ENCODE results near the gene KRTAP12-3.
"Not testable (repeated sequence)": the region's sequence is repeated elsewhere in the genome, so short reads cannot be mapped to it uniquely, and the experiment has no call there.

The KRTAP12-3 gene

DNA sequence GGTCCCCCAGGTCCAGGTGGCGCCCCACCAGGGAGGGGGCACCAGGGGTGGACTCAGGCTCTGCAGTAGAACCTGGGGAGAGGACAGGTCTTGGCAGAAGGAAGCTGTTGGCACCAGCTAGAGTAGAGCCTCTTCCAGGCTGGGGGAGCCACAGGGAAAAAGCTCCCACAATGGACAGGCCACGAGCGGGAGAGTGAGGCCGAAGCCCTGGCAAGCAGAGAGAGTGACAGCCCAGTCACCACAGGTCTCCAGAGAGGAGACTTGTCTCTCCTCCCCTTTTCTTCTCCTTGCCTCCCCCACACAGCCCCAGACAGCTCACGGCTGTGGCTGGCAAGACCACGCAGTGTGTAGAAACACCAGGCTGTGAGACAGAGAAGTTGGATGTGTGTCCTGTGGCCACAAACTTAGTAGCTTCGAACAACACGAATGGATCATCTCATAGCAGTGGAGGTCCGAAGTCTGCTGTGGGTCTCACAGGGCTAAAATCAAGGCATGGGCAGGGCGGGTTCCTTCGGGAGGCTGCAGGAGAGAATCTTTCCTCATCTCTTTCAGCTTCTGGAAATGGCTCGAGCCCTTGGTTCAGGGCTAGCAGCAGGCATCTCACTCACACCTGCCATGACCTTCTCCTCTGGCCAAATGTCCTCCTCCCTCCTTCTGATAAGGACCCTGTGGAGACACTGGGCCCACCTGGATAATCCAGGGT is 6.6 kb upstream of the KRTAP12-3 start:
- no peak for DNase-seq (ENCODE audit: low read depth)

DNA sequence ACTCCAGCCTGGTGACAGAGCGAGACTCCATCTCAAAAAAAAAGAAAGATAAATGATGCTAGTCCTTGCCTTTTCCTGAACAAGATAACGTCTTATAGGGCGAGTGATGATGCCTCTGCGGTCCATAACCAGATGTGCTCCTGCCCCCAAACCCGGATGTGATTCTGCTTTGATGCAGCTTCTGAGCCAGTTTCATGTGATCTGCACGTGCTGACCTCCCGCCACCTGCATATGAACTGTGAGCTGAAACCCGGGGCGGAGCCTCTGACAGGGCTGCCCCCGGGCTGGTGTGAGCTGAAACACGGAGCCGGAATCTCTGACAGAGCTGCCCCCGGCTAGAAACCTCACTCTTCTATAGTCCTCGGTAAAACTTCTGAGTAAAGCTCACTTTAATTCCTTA is 4.6 kb upstream of the KRTAP12-3 start:
- DNase-seq (ENCODE audit: low read depth), result no peak

DNA sequence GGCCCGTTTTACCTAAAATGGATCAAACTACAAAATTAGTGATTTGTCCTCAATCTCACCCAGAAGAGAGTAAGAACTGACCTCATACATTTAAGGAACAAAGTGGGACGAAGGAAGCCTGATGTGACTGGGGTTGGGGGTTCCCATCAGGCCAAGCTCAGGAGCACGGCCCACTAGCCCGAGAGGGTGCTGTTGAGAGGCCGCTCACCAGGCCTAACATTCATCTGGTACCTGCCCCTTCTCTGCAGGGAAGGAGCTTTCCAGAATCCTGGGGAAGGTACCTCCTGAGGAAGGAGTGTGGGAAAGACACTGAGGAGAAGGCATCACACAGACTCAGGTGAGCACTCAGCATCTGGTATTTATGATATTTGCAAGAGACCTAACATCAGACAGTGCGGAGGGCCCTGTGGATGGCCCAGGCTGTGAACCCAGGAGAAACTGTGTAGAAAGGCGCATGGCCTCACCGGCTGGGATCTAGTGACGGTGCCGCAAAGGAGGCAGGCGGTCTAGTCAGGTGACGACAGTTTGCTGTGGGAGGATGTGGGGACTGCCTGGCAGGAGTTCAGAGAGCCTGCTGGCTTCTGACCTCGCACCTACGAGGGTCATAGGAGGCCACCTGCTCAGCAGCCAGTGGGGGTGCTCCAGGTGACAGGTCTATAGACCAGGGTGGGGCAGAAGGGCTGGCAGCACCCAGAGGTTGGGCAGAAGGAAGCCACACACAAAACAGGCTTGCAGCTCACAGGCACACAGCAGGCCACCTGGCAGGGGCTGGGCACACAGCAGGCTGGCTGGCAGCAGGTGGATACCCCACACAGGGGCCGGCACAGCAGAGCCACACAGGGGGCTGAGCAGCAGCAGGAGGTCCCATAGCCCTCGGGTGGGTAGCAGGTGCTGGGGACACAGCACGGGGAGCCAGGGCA is 3.8 kb upstream of the KRTAP12-3 start:
- DNase-seq (ENCODE audit: low read depth), result no peak

DNA sequence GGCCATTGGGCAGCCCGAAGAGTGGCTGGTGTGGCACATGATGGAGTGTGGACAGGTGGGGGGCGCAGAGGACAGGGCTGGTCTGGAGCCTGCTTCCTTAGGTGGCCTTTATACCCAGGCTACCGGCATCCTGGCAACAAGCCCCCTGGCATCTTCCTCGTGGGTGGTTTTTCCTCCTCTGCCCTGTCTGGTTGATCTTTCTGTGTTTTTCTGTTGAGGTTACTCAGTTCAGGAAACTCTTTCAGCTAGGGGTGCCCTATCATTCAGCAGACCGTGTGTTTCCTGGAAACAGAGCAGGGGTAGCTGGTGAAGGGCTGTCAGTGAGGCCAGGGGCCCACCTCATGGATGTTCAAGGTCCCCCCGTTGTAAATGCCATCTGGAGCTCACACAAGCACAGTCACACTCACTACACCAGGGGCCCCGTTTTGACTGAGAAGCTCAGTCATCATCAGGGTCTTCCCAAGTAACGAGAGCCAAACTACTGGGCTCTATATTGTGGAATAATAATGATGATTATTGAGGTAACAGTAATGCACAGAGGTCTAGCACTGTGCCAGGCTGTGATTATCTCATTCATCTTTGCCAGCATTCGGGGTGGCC is 3.1 kb upstream of the KRTAP12-3 start, which contains the start of gene KRTAP12-4:
Gene KRTAP12-4, minus strand, starts transcription at position 84 of the 600 bp plus-strand sequence. Its CDS starts 45 bp downstream, at position 39.
- no peak for DNase-seq (ENCODE audit: low read depth)

DNA sequence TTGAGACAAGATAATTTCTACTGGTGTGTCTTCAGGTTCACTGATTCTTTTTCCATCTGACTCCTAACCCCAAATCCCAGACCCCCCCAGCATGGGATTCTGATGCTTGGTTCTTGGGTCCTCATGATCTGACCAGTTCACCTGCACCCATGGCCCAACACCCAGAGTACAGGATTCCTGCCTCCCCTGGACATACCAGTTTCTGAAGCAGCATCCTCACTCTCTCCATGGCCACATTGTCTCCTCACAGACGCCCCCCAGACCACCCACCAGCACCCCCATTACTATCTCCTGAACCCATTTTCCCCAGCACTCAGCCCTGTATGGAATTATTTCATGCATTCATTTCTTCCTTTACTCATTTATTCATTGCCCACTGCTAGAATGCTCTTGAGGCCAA is 864 bp upstream of the KRTAP12-3 start:
- no peak for DNase-seq (ENCODE audit: low read depth)

DNA sequence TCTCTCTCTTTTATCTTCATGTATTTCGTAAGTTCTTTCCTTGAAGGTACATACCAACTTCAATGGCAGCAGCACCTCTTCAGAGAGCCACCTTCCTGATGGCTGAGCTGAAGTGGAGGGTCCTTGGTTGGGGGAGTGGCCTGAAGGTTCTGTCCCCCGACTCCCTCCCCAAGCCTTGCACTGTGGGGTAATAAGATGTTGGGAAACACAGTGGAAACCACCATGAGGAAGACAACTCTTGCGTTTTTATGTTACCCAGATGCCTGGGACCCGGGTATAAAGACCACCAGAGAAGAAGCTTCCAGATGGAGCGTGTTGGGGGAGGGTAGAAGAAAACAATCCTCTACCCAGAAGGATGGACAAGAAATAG is 794 bp downstream of the KRTAP12-3 start:
- DNase-seq (ENCODE audit: low read depth), result no peak

DNA sequence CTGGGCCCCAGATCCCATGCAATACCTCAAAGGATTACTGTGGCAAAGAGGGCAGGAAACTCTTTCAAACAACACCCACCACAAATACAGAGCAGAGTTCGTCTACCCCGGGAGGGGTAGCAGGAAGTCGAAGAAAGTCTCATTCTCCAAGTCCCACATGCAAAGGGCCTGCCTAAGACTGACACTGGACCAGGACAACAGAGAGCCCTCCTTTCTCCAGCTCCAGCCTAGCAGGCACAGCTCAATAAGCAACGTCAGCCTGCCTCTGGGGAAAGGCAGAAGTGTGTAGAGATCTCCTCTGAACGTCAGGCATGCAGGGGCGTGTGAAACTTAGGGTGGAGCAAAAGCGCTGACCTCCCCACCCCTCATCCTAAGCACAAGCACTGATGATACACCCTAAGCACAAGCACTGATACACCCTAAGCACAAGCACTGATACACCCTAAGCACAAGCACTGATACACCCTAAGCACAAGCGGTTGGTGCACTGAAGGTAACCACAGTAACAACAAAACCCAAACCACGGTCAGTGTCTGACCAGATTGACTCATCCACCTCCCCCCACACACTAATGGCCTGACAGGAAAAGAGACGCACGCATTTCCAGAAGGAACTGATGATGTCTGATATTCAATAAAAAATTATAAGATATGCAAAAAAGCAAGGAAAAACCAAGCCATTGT is 1.3 kb downstream of the KRTAP12-3 start:
- no peak for DNase-seq (ENCODE audit: low read depth)

DNA sequence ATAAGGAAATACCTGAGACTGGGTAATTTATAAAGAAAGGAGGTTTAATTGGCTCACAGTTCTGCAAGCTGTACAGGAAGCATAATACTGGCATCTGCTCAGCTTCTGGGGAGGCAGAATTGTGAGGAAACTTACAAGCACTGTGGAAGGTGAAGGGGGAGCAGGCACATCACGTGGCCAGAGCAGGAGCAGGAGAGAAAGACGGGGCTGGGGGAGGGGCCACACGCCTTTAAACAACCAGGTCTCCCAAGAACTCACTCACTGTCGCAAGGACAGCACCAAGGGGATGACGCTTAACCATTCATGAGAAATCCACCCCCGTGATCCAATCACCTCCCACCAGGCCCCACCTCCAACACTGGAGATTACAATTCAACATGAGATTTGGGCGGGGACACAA is 3.8 kb downstream of the KRTAP12-3 start:
- not testable (repeated sequence) for DNase-seq (ENCODE audit: low read depth)

DNA sequence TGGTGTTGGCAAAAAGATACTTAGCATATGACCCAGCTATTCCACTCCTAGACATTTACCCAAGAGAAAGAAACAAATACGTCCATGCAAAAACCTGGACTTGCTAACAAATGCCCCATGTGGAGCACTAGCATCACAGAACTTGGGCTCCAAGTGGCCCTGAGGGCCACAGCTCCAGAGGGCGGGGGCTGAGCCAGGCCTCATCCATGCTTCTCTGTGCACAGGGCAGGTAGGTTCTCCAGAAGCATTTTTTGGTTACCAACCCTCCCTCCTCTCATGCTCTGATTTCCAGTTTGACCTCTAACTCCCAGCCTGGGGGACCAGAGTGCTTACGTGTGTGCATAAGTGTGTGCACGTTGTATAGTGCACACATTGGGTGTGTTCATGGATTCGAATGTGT is 7.0 kb downstream of the KRTAP12-3 start:
- DNase-seq (ENCODE audit: low read depth), result no peak

DNA sequence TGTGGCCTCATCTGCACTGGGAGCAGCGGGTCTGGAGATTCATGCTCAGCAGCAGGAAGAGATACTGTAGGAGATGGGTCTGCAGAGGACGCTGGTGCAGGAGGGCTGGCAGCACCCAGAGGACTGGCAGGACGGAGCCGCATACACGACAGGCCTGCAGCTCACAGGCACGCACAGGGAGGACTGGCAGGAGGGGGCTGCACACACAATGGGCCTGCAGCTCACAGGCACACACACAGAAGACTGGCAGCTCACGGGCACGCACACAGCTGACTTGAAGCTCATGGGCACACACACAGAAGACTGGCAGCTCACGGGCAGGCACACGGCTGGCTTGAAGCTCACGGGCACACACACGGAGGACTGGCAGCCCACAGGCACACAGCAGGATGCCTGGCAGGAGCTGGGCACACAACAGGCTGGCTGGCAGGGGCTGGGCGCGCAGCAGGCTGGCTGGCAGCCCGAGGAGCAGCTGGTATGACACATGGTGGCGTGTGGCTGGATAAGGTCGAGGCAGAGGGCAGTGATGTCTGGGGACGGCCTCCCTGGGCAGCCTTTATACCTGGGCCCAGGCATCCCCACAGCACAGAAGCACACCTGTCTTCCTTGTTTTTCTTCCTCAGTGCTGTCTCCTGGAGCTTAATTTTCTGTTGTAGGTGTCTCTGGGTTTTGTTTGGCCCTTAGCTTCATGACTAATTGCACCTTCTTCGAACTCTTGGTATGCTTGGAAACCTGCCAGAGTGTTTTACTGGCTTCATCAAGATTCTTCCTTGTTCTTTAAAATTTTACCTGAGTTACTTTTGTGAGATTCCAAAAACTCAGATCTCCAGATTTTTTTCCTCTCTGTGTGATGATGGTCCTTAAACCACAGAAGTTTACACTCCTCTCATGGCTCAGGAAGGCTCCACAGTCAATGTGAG is 8.9 kb downstream of the KRTAP12-3 start, which contains the start of gene KRTAP12-2:
Gene KRTAP12-2, minus strand, starts transcription at position 527 of the 920 bp plus-strand sequence. Its CDS starts 41 bp downstream, at position 486.
- DNase-seq (ENCODE audit: low read depth), result no peak

DNA sequence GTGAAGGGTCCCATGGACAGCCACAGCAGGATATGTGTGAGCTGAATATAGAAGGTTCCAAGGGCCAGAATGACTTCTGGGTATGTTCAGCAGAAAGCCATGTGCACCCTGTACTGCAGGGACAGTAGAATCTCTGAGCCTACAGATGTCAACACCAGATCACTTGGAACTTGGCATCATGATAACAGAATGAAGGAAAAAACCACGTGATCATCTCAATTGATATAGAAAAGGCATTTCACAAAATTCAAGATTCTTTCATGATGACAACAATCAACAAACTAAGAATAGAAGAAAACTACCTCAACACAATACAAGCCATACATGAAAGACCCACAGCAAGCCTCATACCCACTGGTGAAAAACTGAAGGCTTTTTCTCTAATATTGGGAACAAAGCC is 9.9 kb downstream of the KRTAP12-3 start:
- no peak for DNase-seq (ENCODE audit: low read depth)

DNA sequence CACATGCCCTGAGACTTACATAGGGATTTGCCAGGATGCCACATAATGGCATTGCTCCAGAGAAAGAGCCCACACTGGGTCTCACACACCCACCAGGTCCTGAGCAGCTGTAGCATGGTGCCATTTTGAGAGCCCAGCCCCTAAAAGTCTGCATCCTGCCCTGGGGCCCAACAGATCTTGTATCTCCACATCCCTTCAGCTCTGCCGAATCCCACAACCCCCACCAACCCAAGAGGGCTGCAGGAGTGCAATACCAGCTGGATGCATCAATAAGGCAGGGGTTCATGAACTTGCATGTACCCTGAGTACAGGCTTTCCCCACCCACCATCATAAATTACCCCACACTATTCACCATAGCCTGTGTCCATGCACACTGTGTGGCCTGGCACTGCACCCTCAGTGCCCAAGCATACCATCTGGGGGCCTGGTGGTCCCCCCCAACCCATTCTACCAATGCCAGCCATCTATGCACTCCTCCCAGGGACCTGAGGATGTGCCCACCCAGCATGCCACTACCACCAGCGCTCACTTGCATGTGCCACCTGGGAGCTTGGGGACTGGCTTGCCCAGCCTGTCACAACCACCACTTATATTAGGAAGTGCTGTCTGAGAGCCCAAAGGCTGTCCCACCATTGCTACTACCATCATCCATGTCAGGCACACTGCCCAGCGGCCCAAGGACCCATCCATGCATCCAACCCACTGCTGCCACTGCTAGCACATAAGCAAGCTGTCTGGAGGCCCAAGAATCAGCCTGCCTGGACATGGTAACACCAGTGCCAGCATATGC is 13.1 kb downstream of the KRTAP12-3 start:
- no peak for DNase-seq (ENCODE audit: low read depth)

DNA sequence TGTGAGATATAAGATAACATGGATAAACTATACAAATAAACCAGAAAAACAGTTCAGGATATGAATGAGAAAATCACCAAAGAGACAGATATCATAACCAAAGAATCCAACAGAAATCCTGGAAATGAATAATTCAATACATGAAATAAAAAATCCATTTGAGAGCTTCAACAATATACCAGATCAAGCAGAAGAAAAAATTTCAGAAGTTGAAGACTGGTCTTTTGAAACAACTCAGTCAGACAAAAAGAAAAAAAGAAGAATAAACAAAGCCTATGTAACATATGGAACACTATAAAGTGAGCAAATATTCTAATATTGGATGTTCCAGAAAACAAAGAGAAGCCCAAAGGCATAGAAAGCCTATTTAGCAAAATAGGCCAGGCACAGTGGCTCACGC is 14.2 kb downstream of the KRTAP12-3 start:
- no peak for DNase-seq (ENCODE audit: low read depth)

DNA sequence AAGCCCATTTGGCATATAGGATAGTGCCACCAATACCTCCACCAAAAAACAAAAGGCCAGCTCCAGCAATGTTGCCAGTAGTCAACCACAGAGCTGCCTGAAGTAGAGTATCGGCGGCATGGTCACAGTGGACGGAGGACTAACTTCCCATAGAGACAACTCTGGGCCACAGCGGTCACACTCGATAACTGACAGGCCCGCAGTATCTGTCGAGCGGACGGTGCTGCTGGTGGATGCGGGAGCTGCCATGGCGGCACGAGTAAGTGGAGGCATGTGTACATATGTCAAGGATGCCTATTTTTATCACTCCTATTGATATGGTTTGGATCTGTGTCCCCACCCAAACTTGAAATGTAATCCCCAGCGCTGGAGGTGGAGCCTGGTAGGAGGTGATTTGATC is 20.1 kb downstream of the KRTAP12-3 start:
- DNase-seq (ENCODE audit: low read depth), result no peak

DNA sequence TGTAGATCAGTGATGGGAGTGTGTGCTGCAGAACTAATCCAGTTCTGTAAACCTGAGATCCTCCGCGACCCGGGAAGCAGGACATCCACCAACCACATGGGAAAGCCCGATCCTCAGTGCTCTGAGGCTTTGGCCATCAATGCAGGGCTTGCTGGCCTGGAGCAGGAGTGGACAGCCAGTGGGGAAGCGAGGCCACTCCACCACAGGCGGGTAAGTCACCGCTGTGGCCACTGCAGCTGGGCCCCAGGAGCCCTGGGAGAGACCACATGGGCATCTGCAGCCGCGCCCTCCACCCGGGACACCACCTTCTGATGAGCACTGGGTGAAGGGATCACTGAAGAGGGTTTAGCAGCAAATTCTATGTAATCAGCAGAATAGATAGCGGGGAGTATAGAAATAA is 23.4 kb downstream of the KRTAP12-3 start:
- DNase-seq (ENCODE audit: low read depth), result no peak

DNA sequence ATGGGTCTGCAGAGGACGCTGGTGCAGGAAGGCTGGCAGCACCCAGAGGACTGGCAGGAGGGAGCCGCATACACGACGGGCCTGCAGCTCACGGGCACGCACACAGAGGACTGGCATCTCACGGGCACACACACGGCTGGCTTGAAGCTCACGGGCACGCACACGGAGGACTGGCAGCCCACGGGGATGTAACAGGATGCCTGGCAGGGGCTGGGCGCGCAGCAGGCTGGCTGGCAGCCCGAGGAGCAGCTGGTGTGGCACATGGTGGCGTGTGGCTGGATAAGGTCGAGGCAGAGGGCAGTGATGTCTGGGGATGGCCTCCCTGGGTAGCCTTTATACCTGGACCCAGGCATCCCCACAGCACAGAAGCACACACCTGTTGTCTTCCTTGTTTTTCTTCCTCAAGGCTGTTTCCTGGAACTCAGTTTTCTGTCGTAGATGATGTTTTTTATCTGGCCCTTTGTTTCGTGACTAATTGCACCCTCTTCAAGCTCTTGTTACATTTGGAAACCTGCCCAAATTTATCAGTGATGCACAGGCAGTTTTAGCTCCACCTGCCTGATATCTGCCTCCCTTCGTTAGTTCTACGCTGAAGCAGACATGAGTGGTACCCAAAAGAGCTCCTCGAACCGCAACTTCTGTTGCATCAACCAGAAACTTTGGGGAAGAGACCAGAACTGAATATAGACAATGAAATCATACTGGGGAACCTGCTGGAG is 24.3 kb downstream of the KRTAP12-3 start, which contains the start of gene KRTAP12-1:
Gene KRTAP12-1, minus strand, starts transcription at position 303 of the 719 bp plus-strand sequence. Its CDS starts 40 bp downstream, at position 263.
- no peak for DNase-seq (ENCODE audit: low read depth)

DNA sequence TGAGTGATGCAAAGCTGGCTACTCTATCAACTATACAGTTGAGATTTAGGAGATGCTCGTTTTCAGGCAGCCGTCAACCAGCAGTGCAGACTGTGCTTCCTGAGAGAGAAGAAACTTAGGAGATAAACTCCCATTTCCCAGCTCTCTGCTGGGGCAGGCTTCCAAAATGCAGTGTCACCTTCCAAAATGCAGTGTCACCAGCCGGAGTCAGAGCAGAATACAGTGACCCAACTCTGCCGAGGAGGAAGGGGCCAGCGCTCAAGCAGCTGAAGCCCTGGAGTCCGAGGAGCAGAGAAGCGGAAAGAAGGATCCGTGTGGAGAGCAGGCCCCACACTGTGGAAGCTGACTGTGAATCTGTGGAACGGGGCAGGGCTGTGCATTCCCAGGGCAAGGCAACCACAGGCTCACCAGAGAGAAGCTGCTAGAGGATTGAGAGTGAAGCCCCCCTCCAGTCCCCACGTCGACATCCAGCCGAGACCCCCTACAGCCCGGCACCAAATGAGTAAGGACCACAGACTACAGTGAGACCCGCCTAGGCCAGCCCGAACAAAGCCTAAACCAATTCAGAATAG is 24.9 kb downstream of the KRTAP12-3 start:
- DNase-seq (ENCODE audit: low read depth), result no peak

DNA sequence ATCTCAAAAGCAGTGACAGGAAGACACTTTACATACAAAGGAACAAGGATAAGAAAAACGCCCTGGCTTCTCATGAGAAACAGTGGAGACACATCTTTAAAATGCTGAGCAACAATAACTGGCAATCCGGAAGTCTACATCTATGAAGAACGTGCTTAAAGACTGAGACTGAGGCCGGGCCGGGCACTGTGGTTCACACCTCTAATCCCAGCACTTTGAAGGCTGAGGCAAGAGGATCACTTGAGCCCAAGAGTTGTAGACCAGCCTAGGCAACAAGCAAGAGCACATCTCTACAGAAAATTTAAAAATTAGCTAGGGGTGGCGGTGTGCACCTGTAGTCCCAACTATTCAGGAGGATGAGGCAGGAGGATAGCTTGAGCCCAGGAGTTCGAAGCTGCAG is 26.3 kb downstream of the KRTAP12-3 start:
- no peak for DNase-seq (ENCODE audit: low read depth)

DNA sequence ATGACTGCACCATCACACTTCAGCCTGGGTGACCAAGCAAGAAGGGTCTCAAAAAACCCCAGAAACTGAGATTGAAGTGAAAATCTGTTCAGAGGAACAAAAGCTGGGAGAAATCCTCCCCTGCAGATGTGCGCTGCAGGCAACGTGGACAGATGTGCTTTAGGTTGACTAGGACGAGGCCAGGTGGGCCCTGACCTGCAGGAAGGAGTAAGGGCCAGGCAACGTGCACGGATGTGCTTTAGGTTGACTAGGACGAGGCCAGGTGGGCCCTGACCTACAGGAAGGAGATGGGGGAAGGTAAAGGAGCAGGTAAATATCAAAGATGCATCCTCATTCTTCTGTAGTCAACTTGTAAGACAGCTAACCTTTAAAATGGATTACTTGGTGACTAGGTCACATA is 26.8 kb downstream of the KRTAP12-3 start:
- no peak for DNase-seq (ENCODE audit: low read depth)

All from non-pigmented ciliary epithelial cell (primary cell).